OCI-LY1 (cell line): Measurements from ENCODE around the gene ITK.
A peak's percentile ranks its signal among the peaks of the same experiment; 100 is the strongest.

Experiments
- H2AFZ ChIP-seq: fragments of 200-600 bp; sonication (generic), shearing (Covaris generic); 2 replicates; pipeline ENCODE4 v1.6.0; 2014; ENCODE audit warnings: antibody characterized with exemption, mild to moderate bottlenecking, low read length
- H3F3A ChIP-seq: fragments of 200-600 bp; sonication (generic), shearing (Covaris generic); 2 replicates; pipeline ENCODE4 v1.6.0; 2014; ENCODE audit warnings: mild to moderate bottlenecking, antibody characterized with exemption, low read length, moderate library complexity; ENCODE audit not compliant: insufficient read depth
- H3K27ac ChIP-seq: fragments of 200-600 bp; sonication (generic); 2 replicates; pipeline ENCODE4 v1.5.1; 2014; ENCODE audit warnings: low read length, mixed run types, mild to moderate bottlenecking, low read depth; ENCODE audit not compliant: poor library complexity, severe bottlenecking
- H3K27me3 ChIP-seq: fragments of 200-600 bp; sonication (generic); 2 replicates; pipeline ENCODE4 v1.6.0; 2014; ENCODE audit warnings: antibody characterized with exemption, mild to moderate bottlenecking, low read length, moderate library complexity; ENCODE audit not compliant: insufficient read depth
- H3K36me3 ChIP-seq: fragments of 200-600 bp; sonication (generic); 2 replicates; pipeline ENCODE4 v1.6.1; 2014; ENCODE audit warnings: mild to moderate bottlenecking, antibody characterized with exemption, low read length, moderate library complexity, mixed read lengths; ENCODE audit not compliant: insufficient read depth
- H3K4me1 ChIP-seq: fragments of 200-600 bp; sonication (generic); 2 replicates; pipeline ENCODE4 v1.5.1; 2014; ENCODE audit warnings: mild to moderate bottlenecking, low read length, moderate library complexity; ENCODE audit not compliant: insufficient read depth, severe bottlenecking
- H3K4me2 ChIP-seq: fragments of 200-600 bp; sonication (generic), shearing (Covaris generic); 2 replicates; pipeline ENCODE4 v1.6.1; 2014; ENCODE audit warnings: low read length
- H3K4me3 ChIP-seq: fragments of 200-600 bp; sonication (generic); 2 replicates; pipeline ENCODE4 v1.5.1; 2014; ENCODE audit warnings: low read length, low read depth, mild to moderate bottlenecking, mixed read lengths; ENCODE audit not compliant: poor library complexity, severe bottlenecking
- H3K79me2 ChIP-seq: fragments of 200-600 bp; shearing (Covaris generic); 2 replicates; pipeline ENCODE4 v1.6.1; 2016; ENCODE audit warnings: mixed run types, low read length, mixed read lengths; ENCODE audit not compliant: insufficient read depth
- H3K9ac ChIP-seq: fragments of 200-600 bp; sonication (generic), shearing (Covaris generic); 2 replicates; pipeline ENCODE4 v1.6.1; 2014; ENCODE audit warnings: mild to moderate bottlenecking, low read length, mixed read lengths
- H3K9me2 ChIP-seq: fragments of 200-600 bp; sonication (generic), shearing (Covaris generic); 2 replicates; pipeline ENCODE4 v1.6.1; 2014; ENCODE audit warnings: low read depth, mild to moderate bottlenecking, low read length, mixed read lengths
- H3K9me3 ChIP-seq: fragments of 200-600 bp; shearing (Covaris generic); 2 replicates; pipeline ENCODE4 v1.6.1; 2014; ENCODE audit warnings: low read length, mixed read lengths
- H4K20me1 ChIP-seq: fragments of 200-600 bp; sonication (generic), shearing (Covaris generic); 2 replicates; pipeline ENCODE4 v1.6.0; 2016; ENCODE audit warnings: mild to moderate bottlenecking, low read length; ENCODE audit not compliant: insufficient read depth
- EZH2 ChIP-seq: fragments of 200-600 bp; sonication (generic), shearing (Covaris generic); IDR thresholded peaks from 2 replicates; pipeline ENCODE4 v1.8.0; 2017; ENCODE audit warnings: borderline replicate concordance, mixed run types, mild to moderate bottlenecking, antibody characterized with exemption, low read length, moderate library complexity, mixed read lengths
- TF ChIP-seq, protein P1 (sequence below): fragments of 200-600 bp; sonication (generic), shearing (Covaris generic); IDR thresholded peaks from 2 replicates; pipeline ENCODE4 v1.5.1; 2017; ENCODE audit warnings: mild to moderate bottlenecking, antibody characterized with exemption, low read length, moderate library complexity, mixed read lengths

ITK gene

DNA sequence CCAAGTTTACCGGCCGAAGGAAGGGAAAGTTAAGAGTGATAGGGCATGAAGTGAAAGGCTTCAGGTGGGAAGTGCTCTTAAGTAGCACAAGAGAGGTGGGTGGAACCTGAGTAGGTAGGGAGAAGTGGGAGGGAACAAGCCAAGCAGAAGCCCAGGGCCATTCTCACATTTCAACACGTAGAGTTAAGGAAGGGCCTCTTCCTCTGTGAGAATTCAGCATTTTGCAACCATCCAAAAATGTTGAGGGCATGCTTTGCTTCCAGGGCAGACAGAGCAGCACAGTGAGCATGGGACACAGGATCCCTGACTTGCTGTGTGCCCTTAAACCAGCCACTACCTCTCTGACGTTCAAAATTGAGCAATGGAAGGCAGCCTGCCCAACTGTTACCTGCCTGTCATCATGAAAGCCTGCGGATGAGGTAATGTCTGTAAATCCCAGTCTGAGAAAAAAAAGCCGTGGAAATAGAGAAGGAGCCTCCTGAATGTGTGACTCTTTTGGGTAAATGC lies 88.6 kb downstream of the ITK start:
- no peak for TF ChIP-seq EZH2
- TF ChIP-seq, protein P1, sequence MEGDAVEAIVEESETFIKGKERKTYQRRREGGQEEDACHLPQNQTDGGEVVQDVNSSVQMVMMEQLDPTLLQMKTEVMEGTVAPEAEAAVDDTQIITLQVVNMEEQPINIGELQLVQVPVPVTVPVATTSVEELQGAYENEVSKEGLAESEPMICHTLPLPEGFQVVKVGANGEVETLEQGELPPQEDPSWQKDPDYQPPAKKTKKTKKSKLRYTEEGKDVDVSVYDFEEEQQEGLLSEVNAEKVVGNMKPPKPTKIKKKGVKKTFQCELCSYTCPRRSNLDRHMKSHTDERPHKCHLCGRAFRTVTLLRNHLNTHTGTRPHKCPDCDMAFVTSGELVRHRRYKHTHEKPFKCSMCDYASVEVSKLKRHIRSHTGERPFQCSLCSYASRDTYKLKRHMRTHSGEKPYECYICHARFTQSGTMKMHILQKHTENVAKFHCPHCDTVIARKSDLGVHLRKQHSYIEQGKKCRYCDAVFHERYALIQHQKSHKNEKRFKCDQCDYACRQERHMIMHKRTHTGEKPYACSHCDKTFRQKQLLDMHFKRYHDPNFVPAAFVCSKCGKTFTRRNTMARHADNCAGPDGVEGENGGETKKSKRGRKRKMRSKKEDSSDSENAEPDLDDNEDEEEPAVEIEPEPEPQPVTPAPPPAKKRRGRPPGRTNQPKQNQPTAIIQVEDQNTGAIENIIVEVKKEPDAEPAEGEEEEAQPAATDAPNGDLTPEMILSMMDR, result no peak
- H3K36me3 ChIP-seq, result peaks cover 31% of the 10 kb centered on the region
- H3K9me3 ChIP-seq, result 0 out of 2 replicates have a peak, but pooled peaks cover 2% of the 10 kb centered on the region
- H3K4me2 ChIP-seq, result peak overlapping the region; percentile 80
- H4K20me1 ChIP-seq, result no peaks in the 10 kb centered on the region
- H3K27ac ChIP-seq, result peak overlapping the region; percentile 99
- no peaks in the 10 kb centered on the region for H3K27me3 ChIP-seq
- peaks cover 86% of the 10 kb centered on the region for H3K4me1 ChIP-seq
- H3K4me3 ChIP-seq, result peak overlapping the region; percentile 91
- H3K9ac ChIP-seq, result peak overlapping the region; percentile 77
- H2AFZ ChIP-seq, result no peak overlapping the region
- 0 out of 2 replicates have a peak, but pooled peaks cover 6% of the 10 kb centered on the region for H3F3A ChIP-seq
- no peaks in the 10 kb centered on the region for H3K9me2 ChIP-seq
- peaks cover 67% of the 10 kb centered on the region for H3K79me2 ChIP-seq

DNA sequence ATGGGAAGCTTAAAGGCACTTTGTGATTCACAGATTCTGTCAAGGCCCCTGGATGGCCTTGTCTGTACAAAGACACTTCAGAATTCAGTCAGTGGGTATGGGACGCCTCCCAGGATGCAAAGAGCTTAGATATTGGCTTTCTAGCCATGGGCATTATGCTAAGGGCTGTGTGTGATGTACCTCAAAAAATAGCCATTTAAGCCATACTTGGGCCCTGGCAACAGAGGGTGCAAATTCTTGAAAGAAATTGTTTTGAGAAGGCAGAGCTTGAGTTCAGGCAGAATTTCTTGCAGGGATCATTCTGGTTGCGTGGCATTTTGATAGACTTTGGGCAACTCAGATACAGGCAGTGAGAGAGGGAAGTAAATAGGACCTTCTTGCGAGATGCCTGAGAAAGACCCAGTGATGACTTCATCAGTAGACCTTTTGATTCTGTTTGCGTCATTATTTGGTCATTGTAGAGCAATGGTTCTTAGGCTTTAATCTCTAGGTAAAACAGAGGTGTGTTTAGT lies 89.2 kb downstream of the ITK start:
- peak overlapping the region; percentile 77 for H3K9ac ChIP-seq
- no peaks in the 10 kb centered on the region for H4K20me1 ChIP-seq
- H3K36me3 ChIP-seq, result peaks cover 36% of the 10 kb centered on the region
- peak overlapping the region; percentile 91 for H3K4me3 ChIP-seq
- peaks cover 80% of the 10 kb centered on the region for H3K4me1 ChIP-seq
- H3K27me3 ChIP-seq, result no peaks in the 10 kb centered on the region
- peak overlapping the region; percentile 99 for H3K27ac ChIP-seq
- H3K9me2 ChIP-seq, result no peaks in the 10 kb centered on the region
- TF ChIP-seq EZH2, result no peak
- TF ChIP-seq, protein P1, result no peak
- no peak overlapping the region for H2AFZ ChIP-seq
- H3K9me3 ChIP-seq, result 0 out of 2 replicates have a peak, but pooled peaks cover 5% of the 10 kb centered on the region
- H3F3A ChIP-seq, result 0 out of 2 replicates have a peak, but pooled peaks cover 6% of the 10 kb centered on the region
- H3K4me2 ChIP-seq, result peak overlapping the region; percentile 80
- H3K79me2 ChIP-seq, result peaks cover 73% of the 10 kb centered on the region

DNA sequence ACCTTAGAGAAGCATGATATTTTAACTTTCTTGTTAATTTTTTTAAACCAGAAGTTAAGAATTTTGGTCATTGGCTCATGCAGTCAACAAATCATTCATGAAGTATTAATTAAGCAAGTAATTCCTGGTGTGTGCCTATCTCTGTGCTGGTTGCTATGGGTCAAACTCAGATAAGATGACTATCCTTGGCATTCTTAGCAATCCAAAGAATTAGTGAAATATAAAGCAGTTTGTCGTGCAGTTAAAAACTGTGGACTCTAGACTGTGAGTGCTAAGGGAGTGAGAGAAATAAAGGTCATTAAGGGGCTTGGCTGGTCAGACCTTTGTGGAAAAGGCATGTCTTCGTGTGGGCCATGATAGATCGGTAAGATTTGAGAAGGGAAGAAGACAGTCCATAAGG lies 90.1 kb downstream of the ITK start:
- Histone ChIP-seq H3K4me2 (peak overlapping the region; percentile 80), H3K36me3 (peaks cover 40% of the 10 kb centered on the region), H3F3A (0 out of 2 replicates have a peak, but pooled peaks cover 6% of the 10 kb centered on the region), H3K4me1 (peaks cover 78% of the 10 kb centered on the region), H3K27ac (peak overlapping the region; percentile 99), H3K27me3 (no peaks in the 10 kb centered on the region), H3K9me2 (no peaks in the 10 kb centered on the region), H2AFZ (no peak overlapping the region), H3K9ac (peak overlapping the region; percentile 77), H4K20me1 (no peaks in the 10 kb centered on the region), H3K79me2 (peaks cover 82% of the 10 kb centered on the region), H3K9me3 (0 out of 2 replicates have a peak, but pooled peaks cover 5% of the 10 kb centered on the region), H3K4me3 (peak overlapping the region; percentile 91)
- TF ChIP-seq EZH2, result no peak
- TF ChIP-seq, protein P1, result no peak
